PC-9 (cell line): Measurements from ENCODE around the gene RHCE.
"Not testable (repeated sequence)": the region's sequence is repeated elsewhere in the genome, so short reads cannot be mapped to it uniquely, and the experiment has no call there.

Experiments
- EZH2 ChIP-seq: fragments of 200-600 bp; sonication (generic); IDR thresholded peaks from 2 replicates; pipeline ENCODE4 v1.8.0; 2017; ENCODE audit warnings: antibody characterized with exemption, low read depth
- TF ChIP-seq, protein P1 (sequence below): fragments of 200-600 bp; sonication (generic); conservative IDR thresholded peaks from 2 replicates; pipeline ENCODE4 v1.6.1; 2017; ENCODE audit warnings: mixed run types, antibody characterized with exemption, mild to moderate bottlenecking, moderate library complexity

GRCh38 chr1:25312806-25313470 lies 107.7 kb downstream of the RHCE start:
- TF ChIP-seq, protein P1, sequence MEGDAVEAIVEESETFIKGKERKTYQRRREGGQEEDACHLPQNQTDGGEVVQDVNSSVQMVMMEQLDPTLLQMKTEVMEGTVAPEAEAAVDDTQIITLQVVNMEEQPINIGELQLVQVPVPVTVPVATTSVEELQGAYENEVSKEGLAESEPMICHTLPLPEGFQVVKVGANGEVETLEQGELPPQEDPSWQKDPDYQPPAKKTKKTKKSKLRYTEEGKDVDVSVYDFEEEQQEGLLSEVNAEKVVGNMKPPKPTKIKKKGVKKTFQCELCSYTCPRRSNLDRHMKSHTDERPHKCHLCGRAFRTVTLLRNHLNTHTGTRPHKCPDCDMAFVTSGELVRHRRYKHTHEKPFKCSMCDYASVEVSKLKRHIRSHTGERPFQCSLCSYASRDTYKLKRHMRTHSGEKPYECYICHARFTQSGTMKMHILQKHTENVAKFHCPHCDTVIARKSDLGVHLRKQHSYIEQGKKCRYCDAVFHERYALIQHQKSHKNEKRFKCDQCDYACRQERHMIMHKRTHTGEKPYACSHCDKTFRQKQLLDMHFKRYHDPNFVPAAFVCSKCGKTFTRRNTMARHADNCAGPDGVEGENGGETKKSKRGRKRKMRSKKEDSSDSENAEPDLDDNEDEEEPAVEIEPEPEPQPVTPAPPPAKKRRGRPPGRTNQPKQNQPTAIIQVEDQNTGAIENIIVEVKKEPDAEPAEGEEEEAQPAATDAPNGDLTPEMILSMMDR = not testable (repeated sequence)
- not testable (repeated sequence) for TF ChIP-seq EZH2
